ENCODE measurements around the gene CD53. TPM values are rescaled to one million over a fixed set of nuclear protein-coding genes. Genes with fewer than 3 reads are reported as not detected.

The CD53 gene
- polyA plus RNA-seq, 1 experiment, result not detected

Other genes starting within 250 kb of the CD53 start
- 0.38 and 0.39 TPM in 2 replicates for gene KCNA3, start 198.2 kb upstream of the CD53 start, polyA plus RNA-seq (2011; rRNA removed)
- 8.3 and 13.5 TPM in 2 replicates for gene LRIF1, start 90.8 kb downstream of the CD53 start, polyA plus RNA-seq (2011; rRNA removed)